GM20431 (cell line): ENCODE measurements around the gene CTNS.
"Not testable (repeated sequence)": the region's sequence is repeated elsewhere in the genome, so short reads cannot be mapped to it uniquely, and the experiment has no call there.

Experiments
- in situ Hi-C: fragments of 300-500 bp; cut with MseI, MboI; formaldehyde crosslinking; loops from one replicate; pipeline ENCODE4 v1.15.0; 2020; ENCODE audit warnings: low sequenced_read_pairs; ENCODE audit not compliant: unreplicated experiment

Gene CTNS

DNA sequence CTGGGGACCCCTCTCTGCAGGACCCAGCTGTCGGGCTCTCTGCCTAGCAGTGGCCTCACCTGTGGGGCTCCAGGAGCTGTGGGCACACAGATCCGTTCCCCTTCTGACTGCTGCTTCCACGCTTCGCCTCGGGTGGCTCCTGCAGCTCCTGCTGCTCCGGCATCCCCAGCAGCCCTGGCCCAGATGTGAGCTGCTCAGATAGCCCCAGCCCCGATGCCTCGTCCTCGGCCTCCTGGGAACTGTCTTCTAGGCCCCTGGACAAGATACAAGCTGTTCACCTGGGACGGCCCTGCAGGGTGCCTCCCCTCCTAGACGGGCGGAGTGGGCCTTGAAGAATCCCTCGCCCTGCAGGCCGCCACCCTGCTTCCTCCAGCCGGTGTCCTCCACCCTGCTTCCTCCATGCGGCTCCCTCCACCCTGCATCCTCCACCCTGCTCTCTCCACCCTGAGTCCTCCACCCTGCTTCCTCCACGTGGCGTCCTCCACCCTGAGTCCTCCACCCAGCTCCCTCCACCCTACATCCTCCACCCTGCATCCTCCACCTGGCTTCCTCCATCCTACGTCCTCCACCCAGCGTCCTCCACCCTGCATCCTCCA, 43.1 kb downstream of the CTNS start:
- in situ Hi-C loops = loop anchor here (10.0 kb wide), 1 partner anchor 55 kb away; no protein-coding TSS in a partner anchor

DNA sequence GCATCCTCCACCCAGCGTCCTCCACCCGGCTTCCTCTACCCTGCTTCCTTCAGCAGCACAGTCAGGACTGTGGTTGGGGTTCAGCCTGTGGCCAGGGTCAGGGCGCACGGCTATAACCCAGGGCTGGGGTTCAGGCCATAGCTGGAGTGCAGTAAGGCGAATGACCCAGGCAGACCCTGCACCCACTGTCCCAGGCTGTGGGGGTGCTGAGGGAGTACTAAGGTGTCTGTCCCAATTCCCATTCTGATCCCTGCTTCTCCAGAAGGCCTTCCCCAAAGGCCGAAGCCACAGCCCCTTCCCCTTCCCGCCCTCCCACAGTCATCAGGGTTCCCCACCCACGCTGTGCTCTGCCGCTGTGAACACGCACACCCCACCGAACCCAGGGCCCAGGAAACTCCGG, 44.5 kb downstream of the CTNS start:
- in situ Hi-C loops = no loop called here

DNA sequence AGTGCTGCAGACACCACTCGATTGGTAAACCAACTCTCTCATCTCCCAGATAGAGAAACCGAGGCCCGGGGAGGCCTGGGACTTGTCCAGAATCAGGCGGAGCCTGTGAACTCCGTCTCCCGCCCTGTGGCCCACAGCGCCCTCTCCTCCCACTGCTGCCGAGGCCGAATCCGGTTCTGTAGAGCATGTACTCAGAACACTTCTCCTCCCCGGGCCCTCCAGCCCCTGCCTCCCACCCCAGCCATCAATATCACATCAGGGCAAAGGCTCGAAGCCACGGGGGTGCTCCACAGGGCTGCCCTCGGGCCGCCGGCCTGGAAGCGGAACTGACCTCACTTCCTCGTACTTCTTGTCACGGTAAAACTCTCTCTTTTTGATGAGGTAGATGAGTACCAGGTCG, 45.0 kb downstream of the CTNS start:
- in situ Hi-C loops = no loop called here

DNA sequence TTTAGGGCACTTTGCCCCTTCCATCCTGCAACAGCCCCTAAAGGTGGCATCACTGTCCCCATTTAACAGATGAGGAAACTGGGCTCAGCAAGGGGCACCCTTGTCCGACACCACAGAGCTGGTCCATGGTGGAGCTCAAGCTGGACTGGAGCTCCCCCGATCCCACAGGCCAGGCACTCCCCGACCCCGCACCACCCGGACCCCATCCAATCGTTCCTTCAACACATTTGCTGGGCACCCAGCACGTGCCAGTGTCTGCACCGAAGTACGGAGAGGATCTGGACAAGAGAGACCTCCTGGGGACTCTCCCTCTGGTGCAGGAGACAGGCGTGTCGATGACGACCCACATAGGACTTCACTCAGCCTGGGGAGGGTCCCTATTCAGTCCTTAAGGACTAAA, 45.5 kb downstream of the CTNS start:
- in situ Hi-C loops = no loop called here

DNA sequence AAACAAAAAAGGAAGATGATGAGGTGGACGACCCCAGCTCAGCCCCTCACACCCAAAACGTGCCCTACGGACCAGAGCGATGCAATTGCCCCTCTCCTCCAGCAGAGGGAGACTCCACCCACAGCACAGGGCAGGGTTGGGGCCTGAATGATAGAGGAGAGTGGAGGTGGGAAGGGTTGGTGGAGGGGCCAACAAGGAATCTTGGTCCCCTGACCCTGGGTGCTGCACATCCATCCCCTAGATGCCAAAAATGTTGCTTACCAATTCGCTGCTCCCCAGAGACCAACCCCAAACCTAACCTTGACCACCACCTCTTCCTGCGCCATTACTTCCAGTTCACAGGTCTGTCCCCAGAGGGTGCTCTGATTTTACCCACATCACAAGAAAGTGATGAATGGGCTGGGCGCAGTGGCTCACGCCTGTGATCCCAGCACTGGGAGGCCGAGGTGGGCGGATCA, 46.5 kb downstream of the CTNS start:
- in situ Hi-C loops = no loop called here

DNA sequence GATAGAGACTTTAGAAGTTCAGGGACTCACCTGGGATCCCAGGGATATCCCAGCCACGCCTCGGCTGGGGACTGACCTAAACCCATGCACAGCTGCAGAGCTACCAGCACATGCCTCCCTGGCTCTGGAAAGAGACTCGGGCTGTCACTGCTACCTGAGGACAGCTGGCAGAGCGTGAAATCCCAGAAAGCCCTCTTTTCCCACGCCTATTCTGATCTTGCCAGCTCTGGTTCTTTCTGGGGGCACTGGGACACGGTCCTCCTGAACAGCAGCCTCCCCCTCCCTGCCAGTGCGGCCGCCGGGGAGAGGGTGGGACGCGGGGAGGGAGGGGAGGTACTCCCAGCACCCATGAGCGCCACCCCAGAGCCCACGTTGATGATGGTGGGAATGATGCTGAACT, 48.6 kb downstream of the CTNS start:
- in situ Hi-C loops = no loop called here

DNA sequence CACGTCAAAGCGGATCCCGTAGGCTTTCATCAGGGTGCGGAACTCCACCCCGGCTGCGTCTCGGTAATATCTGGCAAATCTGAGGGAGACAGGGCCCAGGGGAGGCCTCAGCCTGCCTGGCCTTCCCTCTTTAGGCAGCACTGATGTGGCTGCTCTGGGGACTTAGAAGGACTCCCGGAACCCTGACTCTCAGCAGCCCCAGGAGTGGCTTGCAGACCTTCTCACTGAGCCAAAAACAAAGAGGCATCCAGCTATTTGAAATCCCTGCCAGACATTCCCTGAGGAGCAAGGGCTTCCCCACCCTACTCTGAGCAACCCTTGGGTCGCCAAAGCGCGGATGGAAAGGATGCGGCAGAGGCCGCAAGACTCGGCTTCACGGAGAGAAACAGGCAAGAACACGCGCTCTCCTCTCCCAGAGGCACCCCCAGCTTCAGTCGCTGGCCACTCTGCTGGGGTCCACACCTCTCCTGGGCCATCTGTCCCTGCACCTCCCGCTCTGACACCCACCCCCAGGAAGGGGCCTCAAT, 51.5 kb downstream of the CTNS start:
- in situ Hi-C loops = no loop called here

DNA sequence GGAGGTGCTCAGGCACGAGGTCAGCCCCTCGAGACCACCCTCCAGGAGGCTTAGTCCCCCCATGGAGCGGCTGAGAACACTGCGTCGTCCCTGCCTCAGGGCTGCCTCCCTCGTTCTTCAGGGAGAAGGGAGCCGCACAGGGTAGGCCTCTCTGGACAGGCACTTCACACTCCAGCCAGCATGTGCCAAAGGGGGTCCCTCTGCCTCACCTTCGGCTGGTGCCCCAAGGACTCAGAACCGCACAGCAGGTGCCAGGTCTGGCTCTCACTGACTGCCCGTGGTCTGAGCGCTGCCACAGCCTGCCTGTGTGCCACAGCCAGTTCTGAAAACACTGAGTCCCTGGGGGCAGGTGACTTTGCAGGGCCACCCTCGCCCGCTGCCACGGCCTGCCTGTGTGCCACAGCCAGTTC, 52.3 kb downstream of the CTNS start:
- in situ Hi-C loops = no loop called here

DNA sequence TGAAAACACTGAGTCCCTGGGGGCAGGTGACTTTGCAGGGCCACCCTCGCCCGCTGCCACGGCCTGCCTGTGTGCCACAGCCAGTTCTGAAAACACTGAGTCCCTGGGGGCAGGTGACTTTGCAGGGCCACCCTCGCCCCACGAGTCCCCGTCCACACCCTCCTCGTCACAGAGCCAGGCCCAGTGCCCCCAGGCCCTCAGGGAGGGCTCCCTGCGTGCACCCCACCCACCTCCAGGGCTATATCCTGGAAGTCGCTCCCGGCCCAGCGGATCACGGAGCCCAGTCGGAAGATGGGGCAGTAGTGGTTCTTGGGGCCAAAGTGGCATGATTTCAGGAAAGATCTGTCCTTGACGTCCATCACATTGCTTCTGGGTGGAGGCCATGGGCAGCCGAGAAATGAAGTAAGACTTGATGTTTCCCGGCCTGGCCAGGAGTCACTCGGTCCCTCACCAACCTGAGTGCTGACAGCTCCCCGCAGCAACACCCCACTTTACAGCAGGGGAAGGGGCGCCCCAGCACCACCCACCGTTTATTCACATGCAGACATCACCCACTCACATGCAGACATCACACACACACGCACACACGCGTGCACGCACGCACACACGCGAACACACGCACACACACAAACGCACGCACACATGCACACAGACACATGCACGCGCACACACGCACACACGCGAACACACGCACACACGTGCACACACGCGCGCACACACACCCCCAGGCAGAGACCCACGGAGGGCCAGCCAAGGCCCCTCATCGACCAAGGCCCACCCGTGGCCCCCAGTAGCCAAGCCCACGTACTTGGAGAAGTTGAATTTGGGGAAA, 52.9 kb downstream of the CTNS start:
- in situ Hi-C loops = no loop called here

DNA sequence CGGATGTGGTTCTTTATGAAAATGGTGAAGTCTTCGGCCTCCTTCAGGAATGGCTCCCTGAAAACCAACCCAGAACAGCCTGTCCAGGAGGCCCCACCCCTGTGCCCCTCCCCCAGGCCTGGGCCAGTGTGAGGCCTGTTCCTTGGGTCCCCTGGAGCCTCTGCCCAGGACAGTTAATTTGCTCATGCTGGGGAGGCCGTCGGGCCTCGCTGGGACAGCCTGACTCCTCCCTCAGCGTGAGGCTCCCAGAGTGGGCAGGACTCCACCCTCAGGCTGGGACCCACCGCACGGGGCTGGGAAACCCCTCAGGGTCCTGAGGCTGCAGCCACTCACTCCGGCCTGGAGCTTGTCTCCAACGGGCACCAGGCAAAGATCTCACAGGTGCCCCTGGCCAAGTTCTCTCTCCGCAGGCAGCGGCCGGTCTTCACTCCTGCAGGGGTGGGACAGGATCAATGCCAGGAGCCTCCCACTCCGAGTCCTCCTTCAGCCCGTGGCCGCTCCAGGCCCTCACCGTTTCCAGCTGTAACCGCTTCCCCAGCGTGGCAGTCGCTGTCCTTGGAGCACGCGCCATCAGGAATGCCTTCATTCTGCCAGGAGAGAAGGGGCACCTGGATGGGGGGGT, 53.6 kb downstream of the CTNS start:
- in situ Hi-C loops = no loop called here

DNA sequence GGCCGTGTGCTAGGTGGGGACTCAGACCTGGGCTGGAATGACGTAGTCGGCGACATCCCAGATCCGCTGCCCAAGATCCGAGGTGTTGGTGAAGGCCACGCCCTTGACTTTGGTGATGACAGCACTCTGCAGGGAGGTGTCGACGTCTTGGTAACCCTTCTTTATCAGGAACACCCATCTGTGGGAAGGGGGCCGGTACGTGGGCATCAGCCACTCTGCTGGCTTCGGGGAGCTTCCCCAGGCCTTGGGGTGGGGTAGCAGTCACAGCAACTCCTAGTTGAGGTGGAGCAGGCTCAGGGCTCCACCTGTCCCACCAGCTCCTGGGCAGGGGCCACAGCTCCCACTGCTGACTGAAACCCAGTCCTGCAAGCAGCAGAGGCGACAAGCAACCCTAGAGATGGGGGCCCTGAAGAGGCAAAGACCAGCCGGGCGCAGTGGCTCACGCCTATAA, 55.1 kb downstream of the CTNS start:
- in situ Hi-C loops = no loop called here

DNA sequence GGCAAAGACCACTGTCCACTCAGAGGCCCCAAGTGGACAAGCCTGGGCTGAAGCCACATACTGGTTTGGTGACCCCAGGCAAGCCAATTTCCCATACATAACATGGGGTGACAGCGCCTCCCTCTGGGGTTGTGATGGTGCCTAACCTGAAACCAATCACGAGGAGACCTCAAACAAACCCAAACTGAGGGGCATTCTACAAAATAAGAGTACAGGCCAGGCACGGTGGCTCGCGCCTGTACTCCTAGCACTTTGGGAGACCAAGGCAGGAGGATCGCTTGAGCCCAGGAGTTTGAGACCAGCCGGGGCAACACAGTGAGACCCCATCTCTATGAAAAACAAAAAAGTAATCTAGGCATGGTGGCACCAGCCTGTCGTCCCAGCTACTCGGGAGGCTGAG, 55.8 kb downstream of the CTNS start:
- in situ Hi-C loops = no loop called here

DNA sequence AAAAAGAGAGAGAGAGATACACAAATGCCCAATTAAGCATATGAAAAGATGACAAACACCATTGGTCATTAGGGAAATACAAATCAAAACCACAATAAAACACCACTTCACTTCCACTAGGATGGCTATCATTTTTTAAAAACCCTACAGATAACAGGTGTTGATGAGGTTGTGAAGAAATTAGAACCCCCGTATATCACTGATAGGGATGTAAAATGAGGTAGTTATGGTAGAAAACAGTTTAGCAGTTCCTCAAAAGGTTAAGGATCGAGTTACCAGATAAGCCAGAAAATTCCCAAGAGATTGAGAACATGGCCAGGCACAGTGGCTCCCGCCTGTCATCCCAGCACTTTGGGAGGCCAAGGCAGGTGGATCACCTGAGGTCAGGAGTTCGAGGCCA, 56.6 kb downstream of the CTNS start:
- in situ Hi-C loops = no loop called here

DNA sequence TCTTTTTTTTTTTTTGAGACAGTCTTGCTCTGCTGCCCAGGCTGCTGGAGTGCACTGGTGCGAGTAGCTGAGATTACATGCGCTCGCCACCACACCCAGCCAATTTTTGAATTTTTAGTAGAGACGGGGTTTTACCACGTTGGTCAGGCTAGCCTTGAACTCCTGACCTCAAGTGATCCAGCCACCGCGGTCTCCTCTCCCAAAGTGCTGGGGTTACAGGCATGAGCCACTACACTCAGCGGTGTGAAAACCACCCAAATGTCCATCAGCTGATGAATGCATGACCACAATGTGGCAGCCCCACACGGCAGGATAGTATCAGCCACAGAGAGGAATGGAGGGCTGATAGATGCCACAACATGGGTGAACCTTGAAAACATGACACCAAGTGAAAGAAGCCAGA, 57.3 kb downstream of the CTNS start:
- in situ Hi-C loops = no loop called here

DNA sequence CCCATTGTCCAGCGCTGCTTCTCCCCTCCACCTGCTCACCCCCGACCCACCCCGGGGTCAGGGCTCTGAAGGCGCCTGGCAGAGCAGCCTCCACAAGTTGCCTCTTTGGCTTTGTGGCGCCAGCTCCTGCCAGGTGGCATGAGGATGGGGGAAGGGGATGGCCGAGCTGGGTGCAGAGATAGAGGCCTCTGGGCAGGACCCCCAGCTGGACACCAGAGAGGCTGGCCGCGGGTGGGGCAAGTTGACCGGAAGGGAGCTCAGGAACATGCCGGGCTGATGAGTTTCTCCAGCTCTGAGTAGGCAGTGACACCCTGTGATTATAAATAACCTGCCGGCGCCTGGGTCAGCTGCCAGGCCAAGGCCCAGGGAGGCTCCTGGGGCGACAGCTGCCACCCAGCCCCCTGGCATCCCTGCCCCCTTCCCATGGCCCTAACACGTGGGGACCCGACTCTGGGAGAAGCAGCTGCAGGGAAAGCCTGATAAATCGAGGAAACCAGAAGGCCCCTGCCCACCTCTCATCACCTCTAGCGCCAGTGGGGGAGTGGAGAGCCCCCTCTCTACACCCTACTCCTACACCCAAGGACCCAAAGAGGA, 58.7 kb downstream of the CTNS start:
- in situ Hi-C loops = no loop called here

DNA sequence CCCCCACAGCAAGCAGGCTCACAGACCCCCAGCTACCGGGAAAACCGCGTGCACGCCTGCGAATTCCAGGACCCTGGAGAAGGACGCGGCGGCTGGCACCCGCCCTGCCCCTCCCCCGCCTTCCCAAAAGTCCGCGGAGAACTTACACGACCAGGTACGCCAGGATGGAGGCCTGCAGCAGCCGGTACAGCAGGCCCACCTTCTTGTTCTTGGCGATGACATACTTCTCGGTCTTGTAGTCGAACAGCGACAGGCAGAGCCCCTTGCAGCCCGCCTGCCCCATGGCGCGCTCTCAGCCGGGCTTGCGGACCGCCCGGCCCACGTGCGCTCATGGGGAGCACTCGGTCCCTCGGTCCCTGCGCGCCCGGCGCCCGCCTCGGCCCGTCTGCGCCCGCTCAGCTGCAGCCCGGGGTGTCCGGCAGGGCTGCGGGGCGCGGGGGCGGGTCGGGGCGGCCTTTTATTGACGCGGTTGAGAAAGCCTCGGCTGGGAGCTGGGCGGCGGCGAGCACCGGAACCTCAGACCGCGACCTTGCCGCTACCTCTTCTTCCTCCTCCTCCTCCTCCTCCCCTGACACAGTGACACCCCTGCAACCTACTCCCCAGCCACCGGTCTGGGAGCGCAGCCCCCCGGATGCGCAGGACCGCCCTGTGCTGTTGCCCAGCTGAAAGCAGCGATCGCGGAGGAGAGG, 59.3 kb downstream of the CTNS start, which contains the start of gene P2RX5:
TSS of gene P2RX5 (minus strand) at position 433 of the 689 bp plus-strand sequence. CDS start at position 283, 150 bp downstream.
- in situ Hi-C loops = no loop called here

DNA sequence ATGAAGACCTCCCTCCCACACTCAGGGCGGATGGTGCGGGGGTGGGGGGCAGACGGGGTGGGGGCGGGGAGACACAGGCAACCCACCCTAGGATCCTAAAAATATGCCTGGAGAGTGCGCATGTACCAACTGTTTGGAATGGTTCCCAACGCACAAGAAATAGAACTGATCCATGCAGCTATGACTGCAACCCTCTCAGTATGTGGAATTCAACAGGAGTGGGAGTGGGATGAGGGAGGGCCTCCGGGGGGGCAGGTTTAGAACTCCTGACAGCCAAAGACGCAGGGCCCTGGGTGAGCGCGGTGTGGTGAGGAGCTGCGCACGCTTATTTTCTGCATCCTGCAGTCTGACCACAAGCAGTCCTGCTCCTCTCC, 60.5 kb downstream of the CTNS start:
- in situ Hi-C loops = no loop called here

DNA sequence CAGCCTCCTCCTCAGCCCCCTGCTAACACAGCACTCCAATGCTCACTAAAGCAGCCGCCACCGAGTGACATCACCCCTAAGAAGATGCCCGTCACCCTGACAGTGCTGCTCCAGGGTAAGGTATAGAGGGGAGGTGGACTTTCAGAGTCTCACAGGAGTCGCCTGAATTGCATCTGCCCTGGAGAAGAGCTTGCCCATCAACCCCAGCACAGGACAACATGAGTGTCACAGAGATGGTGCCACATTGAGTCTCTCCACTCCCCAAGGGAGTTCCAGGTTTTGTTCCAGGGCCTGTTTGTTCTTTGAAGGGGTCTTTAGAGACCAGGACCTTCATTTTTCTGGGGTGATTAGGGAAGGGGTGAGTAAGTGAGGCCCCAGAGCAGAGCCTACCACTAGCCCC, 61.6 kb downstream of the CTNS start:
- in situ Hi-C loops = no loop called here

DNA sequence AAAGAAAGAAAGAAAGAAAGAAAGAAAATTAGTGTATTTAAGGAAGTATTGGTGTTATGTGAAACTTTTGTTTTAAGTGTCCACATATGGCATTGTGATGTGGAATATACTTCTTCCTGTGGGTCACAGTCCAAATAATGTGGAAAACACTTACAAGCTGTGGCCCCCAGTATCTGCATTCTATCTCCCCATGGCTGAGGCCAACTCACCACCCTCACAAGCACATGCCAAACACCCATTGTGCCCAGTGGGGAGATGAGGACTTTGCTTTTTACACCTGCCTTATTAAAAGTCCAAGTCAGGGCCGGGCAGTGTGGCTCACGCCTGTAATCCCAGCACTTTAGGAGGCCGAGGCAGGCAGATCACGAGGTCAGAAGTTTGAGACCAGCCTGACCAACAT, 63.4 kb downstream of the CTNS start:
- in situ Hi-C loops = no loop called here

DNA sequence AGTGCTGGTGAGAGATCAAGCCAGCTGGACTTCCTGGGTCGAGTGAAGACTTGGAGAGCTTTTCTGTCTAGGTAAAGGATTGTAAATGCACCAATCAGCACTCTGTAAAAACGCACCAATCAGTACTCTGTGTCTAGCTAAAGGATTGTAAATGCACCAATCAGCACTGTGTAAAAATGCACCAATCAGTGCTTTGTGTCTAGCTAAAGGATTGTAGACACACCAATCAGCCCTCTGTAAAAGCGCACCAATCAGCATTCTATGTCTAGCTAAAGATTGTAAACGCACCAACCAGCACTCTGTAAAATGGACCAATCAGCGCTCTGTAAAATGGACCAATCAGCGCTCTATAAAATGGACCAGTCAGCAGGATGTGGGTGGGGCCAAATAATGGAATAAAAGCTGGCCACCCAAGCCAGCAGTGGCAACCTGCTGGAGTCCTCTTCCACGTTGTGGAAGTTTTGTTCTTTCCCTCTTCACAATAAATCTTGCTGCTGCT, 65.5 kb downstream of the CTNS start:
- in situ Hi-C loops = not testable (repeated sequence)
